GM18505 (cell line): ENCODE data around the gene PDE6A.
A peak's percentile ranks its signal among the peaks of the same experiment; 100 is the strongest.

Experiments
- ATAC-seq: cut with Tn5 transposase; IDR thresholded peaks from one replicate; pipeline ENCODE4 v1.9.1; 2021; ENCODE audit not compliant: unreplicated experiment
- POLR2A ChIP-seq: IDR thresholded peaks from 4 replicates; pipeline ENCODE4 v1.6.1; 2011; ENCODE audit warnings: borderline replicate concordance; ENCODE audit not compliant: insufficient read depth, insufficient read length; ENCODE audit errors: extremely low read depth

Gene PDE6A

DNA sequence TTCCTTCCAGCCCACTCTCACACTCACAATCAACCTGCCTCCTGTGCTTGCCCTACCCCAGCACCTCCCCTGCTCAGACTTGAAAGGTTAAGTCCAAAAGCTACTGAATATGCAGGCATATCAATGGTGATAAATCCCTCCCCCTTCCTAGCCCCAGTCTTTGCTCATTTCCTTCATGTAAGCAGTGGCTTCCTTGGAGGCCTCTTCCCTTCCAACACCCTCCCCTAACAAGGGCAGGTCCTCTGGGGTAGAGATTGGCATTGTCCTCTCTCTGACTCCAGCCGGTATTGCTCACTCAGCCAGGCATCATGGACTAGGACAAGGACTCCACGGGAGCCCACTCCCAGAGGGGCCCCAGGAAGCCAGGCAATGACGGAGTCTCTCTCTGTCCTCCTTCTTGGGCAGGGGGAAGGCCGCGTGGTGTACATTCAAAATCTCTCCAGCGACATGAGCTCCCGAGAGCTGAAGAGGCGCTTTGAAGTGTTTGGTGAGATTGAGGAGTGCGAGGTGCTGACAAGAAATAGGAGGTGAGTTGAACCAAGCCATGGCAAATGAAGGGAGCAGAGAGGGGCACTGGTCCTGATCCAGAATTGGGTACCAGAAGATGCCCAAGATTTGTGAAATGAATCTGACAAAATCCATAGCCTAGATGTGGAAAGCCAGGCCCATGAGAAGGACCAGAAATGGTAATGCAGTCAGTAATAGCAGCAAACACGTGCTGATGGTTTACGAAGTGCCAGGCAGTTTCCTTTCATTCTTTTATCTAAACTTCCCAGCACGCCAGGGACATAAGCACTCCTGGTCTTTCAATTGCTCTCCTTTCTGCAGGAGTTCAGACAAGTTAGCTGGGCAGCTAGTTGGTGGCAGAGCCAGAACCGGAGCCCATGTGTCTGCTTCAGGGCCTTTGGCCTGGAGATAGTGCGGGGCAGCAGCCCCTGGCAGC, 102.5 kb downstream of the PDE6A start:
- ATAC-seq = no peak
- TF ChIP-seq POLR2A = no peak

DNA sequence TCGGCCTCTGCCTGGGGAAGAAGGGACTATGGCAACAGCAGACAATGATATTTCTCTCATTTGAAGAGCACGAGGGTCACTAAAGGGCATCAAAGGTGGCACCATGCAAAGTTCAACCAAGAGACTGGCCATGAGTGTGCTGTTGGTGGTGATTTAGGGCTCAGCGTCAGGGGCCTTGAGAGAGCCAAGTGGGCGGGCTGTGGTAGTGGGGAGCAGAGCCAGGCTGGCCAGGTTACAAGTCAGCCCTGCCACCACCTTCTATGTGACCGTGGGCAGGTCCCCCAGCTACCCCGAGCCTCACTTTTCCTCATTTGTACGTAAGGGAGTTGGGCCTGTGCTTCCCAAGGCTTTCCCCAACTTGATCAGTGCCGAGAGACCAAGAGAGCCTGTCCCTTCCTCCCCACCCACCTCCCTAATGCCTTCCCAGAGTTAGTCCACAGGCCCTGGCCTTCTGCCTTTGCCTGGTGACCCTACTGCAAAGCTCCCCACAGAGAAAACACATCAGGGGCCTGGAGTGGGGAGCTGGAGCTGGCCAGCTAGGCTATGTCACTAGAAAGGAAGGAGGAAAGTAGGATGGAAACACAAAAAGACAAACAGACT, 104.3 kb downstream of the PDE6A start:
- no peak for TF ChIP-seq POLR2A
- no peak for ATAC-seq

DNA sequence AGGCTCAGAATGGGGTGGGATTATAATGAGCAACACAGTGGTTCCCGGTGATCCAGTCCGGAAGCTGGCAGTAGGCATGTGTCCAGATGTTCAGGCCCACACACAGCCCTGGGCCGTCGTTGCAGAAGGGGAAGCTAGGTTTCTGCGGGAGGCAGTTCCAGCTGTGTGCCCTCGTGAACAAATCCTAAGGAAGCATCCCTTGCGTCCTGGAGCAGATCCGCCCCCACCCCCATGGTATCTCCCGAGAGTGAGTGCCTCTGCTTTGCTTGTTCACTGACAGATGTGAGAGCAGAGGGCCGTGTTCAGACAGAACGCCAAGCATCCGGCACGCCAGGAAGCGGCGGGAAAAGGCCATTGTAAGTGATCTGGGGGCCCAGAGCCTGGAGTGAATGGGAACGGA, 104.8 kb downstream of the PDE6A start:
- no peak for TF ChIP-seq POLR2A
- ATAC-seq = no peak

DNA sequence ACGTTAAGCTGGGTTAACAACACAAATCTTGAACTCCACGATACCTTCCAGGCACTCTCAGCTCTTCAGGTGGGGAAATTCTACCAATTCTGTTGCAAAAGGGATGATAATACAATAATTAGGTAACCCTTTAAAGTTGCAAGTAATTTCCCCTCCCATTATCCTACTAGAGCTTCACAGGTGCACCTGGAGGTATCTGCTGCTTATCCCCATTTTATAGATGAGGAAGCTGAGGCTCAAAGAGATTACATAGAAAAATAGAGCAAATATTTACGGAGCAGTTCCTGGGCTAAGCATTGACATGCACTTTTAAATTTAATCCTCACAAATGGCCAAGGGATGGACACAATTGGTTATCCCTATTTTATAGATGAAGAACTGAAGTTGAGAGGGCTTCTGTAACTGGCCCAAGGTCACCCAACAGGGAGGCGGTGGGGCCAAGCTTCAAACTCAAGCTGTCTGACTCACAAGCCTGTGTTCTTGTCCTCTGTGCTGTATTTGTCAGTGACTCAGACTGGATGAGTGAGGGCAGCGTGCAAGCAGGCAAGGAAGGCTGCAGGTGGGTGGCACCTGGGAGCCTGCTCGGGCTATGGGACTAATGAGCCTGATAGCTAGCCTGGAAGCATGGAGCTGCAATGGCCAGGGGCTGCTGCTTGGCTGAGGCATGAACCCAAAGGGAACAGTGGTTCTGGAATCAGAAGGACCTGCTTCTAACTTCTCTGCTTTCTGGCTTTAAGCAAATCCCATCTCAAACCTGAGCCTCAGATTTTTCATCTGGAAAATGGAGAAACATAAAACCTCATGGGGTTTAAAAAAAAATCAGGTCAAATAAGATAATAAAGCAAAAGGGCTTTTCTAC, 105.5 kb downstream of the PDE6A start:
- no peak for TF ChIP-seq POLR2A
- ATAC-seq = no peak

DNA sequence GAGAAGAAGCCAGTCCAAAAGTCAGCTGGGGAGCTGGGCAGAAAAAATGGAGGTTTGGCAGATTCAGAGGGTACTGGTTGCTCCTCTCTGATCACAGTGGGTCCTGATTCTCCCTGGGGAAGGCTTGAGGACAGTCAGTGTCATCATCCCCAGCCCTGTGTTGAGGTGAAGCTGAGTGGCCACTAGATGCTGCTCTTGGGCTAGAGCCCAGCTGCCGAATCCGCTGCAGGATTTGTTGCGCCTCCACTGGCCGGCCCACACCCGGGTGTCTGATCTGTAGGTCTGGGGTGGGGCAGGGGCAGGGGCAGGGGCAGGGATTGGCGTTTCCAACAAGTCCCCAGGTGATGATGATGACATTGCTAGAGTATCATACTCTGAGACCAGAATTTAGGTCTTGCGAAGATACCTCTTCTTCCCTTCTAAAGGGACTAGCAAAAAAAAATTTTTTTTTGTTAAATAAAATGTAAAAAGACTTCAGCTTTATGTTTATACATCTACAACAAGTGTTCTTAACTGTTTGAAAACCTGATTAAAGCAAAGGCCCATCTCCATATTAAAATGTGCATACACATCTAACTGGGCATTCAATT, 106.8 kb downstream of the PDE6A start:
- TF ChIP-seq POLR2A = no peak
- ATAC-seq = no peak

DNA sequence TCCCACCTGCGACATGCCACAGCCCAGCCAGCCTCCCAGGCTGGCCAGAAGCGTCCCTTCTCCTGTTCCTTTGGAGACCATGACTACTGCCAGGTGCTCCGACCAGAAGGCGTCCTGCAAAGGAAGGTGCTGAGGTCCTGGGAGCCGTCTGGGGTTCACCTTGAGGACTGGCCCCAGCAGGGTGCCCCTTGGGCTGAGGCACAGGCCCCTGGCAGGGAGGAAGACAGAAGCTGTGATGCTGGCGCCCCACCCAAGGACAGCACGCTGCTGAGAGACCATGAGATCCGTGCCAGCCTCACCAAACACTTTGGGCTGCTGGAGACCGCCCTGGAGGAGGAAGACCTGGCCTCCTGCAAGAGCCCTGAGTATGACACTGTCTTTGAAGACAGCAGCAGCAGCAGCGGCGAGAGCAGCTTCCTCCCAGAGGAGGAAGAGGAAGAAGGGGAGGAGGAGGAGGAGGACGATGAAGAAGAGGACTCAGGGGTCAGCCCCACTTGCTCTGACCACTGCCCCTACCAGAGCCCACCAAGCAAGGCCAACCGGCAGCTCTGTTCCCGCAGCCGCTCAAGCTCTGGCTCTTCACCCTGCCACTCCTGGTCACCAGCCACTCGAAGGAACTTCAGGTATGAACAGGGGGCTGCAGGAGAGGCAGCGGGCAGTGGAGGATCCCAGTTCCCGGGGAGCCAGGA, 108.0 kb downstream of the PDE6A start:
- no peak for TF ChIP-seq POLR2A

DNA sequence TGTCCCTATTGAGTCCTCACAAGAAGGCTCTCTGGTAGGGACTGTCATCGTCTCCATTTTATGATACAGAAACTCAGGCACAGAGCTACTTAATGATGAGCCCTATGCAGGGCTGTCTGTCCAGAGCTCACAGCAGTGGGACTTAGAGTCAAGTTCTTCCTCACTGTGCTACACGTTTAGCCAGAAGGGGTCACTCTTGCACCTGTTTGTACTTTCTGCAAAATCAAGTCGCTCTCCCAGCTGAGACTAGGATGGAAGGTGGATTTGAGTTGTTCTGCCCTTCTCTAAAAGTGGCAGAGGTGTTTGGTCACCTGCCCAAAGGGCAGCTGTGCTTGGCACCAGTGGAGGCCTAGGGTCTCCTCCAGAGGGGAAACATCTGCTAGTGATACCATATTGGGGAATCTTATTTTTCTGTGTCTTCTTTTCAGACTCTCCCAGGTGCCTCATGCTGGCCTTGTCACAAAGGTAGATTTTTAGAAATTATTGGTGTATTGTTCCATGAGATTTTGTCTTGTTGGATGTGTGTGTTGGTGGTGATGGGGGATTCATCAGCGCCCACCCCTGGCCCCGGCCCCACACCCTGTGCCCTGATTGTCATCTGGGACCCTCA, 110.2 kb downstream of the PDE6A start:
- ATAC-seq = no peak
- no peak for TF ChIP-seq POLR2A

More for the DNA sequence above, 108.0 kb downstream of the PDE6A start:
- no peak for ATAC-seq

DNA sequence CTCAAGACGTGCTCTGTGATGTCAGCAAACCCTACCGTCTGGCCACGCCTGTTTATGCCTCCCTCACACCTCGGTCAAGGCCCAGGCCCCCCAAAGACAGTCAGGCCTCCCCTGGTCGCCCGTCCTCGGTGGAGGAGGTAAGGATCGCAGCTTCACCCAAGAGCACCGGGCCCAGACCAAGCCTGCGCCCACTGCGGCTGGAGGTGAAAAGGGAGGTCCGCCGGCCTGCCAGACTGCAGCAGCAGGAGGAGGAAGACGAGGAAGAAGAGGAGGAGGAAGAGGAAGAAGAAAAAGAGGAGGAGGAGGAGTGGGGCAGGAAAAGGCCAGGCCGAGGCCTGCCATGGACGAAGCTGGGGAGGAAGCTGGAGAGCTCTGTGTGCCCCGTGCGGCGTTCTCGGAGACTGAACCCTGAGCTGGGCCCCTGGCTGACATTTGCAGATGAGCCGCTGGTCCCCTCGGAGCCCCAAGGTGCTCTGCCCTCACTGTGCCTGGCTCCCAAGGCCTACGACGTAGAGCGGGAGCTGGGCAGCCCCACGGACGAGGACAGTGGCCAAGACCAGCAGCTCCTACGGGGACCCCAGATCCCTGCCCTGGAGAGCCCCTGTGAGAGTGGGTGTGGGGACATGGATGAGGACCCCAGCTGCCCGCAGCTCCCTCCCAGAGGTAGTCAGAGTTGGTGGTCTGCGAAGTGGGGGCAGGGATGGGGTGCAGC, 111.3 kb downstream of the PDE6A start:
- ATAC-seq = no peak
- no peak for TF ChIP-seq POLR2A

DNA sequence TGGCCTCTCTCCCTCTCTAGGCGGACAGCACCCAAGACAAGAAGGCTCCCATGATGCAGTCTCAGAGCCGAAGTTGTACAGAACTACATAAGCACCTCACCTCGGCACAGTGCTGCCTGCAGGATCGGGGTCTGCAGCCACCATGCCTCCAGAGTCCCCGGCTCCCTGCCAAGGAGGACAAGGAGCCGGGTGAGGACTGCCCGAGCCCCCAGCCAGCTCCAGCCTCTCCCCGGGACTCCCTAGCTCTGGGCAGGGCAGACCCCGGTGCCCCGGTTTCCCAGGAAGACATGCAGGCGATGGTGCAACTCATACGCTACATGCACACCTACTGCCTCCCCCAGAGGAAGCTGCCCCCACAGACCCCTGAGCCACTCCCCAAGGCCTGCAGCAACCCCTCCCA, 112.0 kb downstream of the PDE6A start:
- ATAC-seq = no peak
- no peak for TF ChIP-seq POLR2A

DNA sequence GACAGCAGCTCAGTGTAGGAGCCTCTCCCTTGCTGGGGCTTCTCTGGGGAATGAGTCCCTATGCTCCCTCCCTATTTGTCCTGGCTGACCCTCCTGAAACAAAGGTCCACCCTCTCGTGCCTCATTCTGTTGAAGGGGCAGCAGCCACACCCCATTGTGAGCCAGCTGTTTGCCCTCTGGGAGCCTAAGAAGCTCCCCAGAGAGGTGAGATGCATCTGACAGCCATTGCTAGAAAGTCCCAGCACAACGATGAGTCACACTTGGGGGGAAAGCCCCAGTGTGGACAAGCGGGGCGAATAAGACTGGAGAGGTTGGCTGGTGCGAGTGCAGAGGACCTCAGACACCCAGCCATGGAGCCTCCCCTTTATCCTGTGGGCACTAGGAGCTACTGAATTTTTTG, 113.1 kb downstream of the PDE6A start:
- peak; percentile 63 for ATAC-seq
- TF ChIP-seq POLR2A = no peak

DNA sequence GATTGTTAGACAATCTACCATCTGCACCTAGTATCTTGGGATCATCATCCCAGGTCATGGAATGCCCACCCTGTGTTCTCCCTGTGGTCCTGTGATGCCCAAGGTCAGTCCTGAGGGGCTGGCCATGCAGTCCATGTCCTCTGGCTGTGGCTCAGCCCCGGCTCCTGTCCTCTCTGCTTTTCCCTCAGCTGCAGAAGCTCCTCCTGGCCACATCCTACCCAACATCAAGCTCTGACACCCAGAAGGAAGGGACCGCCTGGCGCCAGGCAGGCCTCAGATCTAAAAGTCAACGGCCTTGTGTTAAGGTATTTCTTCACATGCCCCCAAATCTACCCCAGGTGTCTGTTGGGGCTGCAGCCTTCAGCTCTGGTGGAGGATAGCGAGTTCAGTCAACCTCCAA, 114.0 kb downstream of the PDE6A start:
- ATAC-seq = no peak
- TF ChIP-seq POLR2A = no peak

DNA sequence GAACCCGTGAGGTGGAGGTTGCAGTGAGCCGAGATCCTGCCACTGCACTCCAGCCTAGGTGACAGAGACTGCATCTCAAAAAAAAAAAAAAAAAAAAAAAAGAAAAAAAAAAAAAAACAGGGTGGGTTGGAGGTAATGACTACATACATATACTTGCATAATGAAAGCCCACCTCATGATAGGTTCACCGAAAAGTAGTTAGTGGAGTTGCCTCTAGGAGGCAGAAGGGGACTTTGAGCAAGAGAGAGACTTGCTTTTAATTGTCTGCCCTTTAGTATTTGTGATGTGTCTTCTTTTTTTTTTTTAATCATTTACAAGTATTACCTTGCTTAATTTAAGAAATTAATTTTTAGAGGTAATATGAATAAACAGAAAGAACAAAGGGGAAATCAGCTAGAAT, 114.6 kb downstream of the PDE6A start:
- TF ChIP-seq POLR2A = no peak
- ATAC-seq = no peak
